CD4-positive, alpha-beta T cell (primary cell): ENCODE measurements around the gene MEI1. TPM values are rescaled to one million over a fixed set of nuclear protein-coding genes. Genes with fewer than 3 reads are reported as not detected.
A peak's percentile ranks its signal among the peaks of the same experiment; 100 is the strongest.

ENCODE experiments used
- ATAC-seq: fragments of 200-7000 bp; cut with Tn5 transposase; one replicate; pipeline ENCODE4 v1.10.0; 2022; ENCODE audit warnings: mild to moderate bottlenecking; ENCODE audit not compliant: poor library complexity
- CTCF ChIA-PET: fragments of 350-600 bp; sonication (Branson Sonifier 250); formaldehyde crosslinking; loops from one replicate; lab custom pipeline; 2021; ENCODE audit warnings: antibody characterized with exemption, inconsistent platforms; lab: Charles Lee
- POLR2A ChIA-PET: fragments of 350-600 bp; sonication (Branson Sonifier 250); formaldehyde crosslinking; loops from one replicate; lab custom pipeline; 2021; ENCODE audit warnings: antibody characterized with exemption, inconsistent platforms; lab: Charles Lee
- DNase-seq, 14 experiments: peaks; one replicate each; pipeline ENCODE4 v3.0.0-alpha.2; 2013 to 2020; ENCODE audit warnings: mixed read lengths in 2 of 14
- H3K27ac ChIP-seq, 2 donors: one replicate each; pipeline versions ENCODE4 v1.5.1 to v1.7.0; 2013; ENCODE audit warnings: low read length in 2 of 2, low read depth in 1 of 2, mild to moderate bottlenecking in 1 of 2
- H3K27me3 ChIP-seq, 2 experiments: 1 replicate in 1 of 2; 2 replicates in 1 of 2; pipeline versions ENCODE4 v1.6.1 to v1.7.0; 2013; ENCODE audit warnings: low read length in 2 of 2, control low read depth in 1 of 2, mild to moderate bottlenecking in 1 of 2, moderate library complexity in 1 of 2; ENCODE audit not compliant: insufficient read depth in 2 of 2, control insufficient read depth in 1 of 2
- H3K36me3 ChIP-seq: one replicate; pipeline ENCODE4 v1.6.1; 2013; ENCODE audit warnings: low read length, control low read depth; ENCODE audit not compliant: insufficient read depth
- H3K4me1 ChIP-seq: one replicate; pipeline ENCODE4 v1.6.1; 2013; ENCODE audit warnings: low read length, control low read depth; ENCODE audit not compliant: insufficient read depth
- H3K4me3 ChIP-seq: one replicate; pipeline ENCODE4 v1.5.1; 2013; ENCODE audit warnings: mild to moderate bottlenecking, low read length, moderate library complexity
- H3K9me3 ChIP-seq, 2 experiments: 1 replicate in 1 of 2; 2 replicates in 1 of 2; pipeline versions ENCODE4 v1.6.1 to v1.7.0; 2013; ENCODE audit warnings: low read length in 2 of 2, mild to moderate bottlenecking in 2 of 2, control low read depth in 1 of 2, moderate library complexity in 1 of 2; ENCODE audit not compliant: control insufficient read depth in 1 of 2, insufficient read depth in 1 of 2
- H3K27ac Mint-ChIP-seq: one replicate; pipeline ENCODE4 v1.8.0; 2020; ENCODE audit warnings: mixed read lengths
- H3K27me3 Mint-ChIP-seq: one replicate; pipeline ENCODE4 v1.8.0; 2021; ENCODE audit warnings: mixed read lengths
- H3K36me3 Mint-ChIP-seq: one replicate; pipeline ENCODE4 v1.8.0; 2021; ENCODE audit warnings: low read depth, mixed read lengths
- H3K4me1 Mint-ChIP-seq: one replicate; pipeline ENCODE4 v1.8.0; 2021; ENCODE audit warnings: low read depth, mixed read lengths
- H3K4me3 Mint-ChIP-seq: one replicate; pipeline ENCODE4 v1.8.0; 2020; ENCODE audit warnings: mild to moderate bottlenecking, mixed read lengths
- H3K9me3 Mint-ChIP-seq: one replicate; pipeline ENCODE4 v1.8.0; 2020; ENCODE audit warnings: mixed read lengths
- intact Hi-C, 2 experiments: fragments of 100-400 bp; cut with DNase I in 1 of 2; cut with micrococcal nuclease in 1 of 2; formaldehyde crosslinking; loops; one replicate each; pipeline versions ENCODE4 v1.15.1 to v1.9.0; 2023 to 2025; cut with DNase I, micrococcal nuclease
- total RNA-seq, 174 experiments: library from RNA in 2 of 174; stranded (reverse) in 2 of 174; gene quantifications; one replicate each; pipeline ENCODE4 v1.2.3 and lab custom pipeline; 2021 to 2026
- TF ChIP-seq, protein P1 (sequence below): fragments of 200-600 bp; IDR thresholded peaks from one replicate; pipeline ENCODE4 v1.8.0; 2022; ENCODE audit warnings: antibody characterized with exemption, mild to moderate bottlenecking

The MEI1 gene
- total RNA-seq, 2 experiments from 2014 or later, result 64.4 to 81.0 TPM

DNA sequence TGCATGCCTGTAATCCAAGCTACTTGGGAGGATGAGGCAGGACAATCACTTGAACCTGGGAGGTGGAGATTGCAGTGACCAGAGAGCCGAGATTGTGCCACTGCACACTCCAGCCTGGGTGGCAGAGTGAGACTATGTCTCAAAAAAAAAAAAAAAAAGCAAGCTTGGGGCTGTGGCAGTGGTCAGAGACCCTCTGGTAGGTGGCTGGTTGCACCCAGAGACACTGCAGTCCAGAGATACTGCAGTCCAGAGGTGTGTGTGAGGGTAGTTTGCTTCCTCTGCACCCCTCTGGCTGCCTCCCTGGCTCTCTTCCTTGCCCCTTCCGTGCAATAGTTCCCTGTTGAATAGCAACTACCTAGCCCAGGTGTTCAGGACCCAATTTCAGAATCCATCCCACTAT is 99.4 kb downstream of the MEI1 start:
- H3K9me3 ChIP-seq, result no peaks in the 10 kb centered on the region
- CTCF ChIA-PET, result interaction anchor here (1.1 to 2.6 kb wide), 5 partner anchors 11 to 143 kb away, joined by 3 to 24 read pairs (median 4); no protein-coding TSS in a partner anchor
- DNase-seq (no peak), ATAC-seq (no peak)
- Mint-ChIP-seq H3K27ac (peak overlapping the region; percentile 100), H3K4me3 (peak overlapping the region; percentile 98), H3K9me3 (no peaks in the 10 kb centered on the region), H3K36me3 (peaks cover 47% of the 10 kb centered on the region), H3K4me1 (peaks cover 40% of the 10 kb centered on the region), H3K27me3 (no peaks in the 10 kb centered on the region)
- POLR2A ChIA-PET, result interaction anchor here (2.3 to 5.7 kb wide), 7 partner anchors 13 to 142 kb away, joined by 8 to 472 read pairs (median 39); partner anchors contain the start of genes SNU13 and SREBF2
- H3K27ac ChIP-seq, result peak overlapping the region; percentile 87 to 91
- intact Hi-C loops, result no loop called here
- H3K36me3 ChIP-seq, result peaks cover 25% of the 10 kb centered on the region
- no peak overlapping the region for H3K4me3 ChIP-seq
- peaks cover 33% of the 10 kb centered on the region for H3K4me1 ChIP-seq
- no peaks in the 10 kb centered on the region for H3K27me3 ChIP-seq
- TF ChIP-seq, protein P1, sequence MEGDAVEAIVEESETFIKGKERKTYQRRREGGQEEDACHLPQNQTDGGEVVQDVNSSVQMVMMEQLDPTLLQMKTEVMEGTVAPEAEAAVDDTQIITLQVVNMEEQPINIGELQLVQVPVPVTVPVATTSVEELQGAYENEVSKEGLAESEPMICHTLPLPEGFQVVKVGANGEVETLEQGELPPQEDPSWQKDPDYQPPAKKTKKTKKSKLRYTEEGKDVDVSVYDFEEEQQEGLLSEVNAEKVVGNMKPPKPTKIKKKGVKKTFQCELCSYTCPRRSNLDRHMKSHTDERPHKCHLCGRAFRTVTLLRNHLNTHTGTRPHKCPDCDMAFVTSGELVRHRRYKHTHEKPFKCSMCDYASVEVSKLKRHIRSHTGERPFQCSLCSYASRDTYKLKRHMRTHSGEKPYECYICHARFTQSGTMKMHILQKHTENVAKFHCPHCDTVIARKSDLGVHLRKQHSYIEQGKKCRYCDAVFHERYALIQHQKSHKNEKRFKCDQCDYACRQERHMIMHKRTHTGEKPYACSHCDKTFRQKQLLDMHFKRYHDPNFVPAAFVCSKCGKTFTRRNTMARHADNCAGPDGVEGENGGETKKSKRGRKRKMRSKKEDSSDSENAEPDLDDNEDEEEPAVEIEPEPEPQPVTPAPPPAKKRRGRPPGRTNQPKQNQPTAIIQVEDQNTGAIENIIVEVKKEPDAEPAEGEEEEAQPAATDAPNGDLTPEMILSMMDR, result no peak

DNA sequence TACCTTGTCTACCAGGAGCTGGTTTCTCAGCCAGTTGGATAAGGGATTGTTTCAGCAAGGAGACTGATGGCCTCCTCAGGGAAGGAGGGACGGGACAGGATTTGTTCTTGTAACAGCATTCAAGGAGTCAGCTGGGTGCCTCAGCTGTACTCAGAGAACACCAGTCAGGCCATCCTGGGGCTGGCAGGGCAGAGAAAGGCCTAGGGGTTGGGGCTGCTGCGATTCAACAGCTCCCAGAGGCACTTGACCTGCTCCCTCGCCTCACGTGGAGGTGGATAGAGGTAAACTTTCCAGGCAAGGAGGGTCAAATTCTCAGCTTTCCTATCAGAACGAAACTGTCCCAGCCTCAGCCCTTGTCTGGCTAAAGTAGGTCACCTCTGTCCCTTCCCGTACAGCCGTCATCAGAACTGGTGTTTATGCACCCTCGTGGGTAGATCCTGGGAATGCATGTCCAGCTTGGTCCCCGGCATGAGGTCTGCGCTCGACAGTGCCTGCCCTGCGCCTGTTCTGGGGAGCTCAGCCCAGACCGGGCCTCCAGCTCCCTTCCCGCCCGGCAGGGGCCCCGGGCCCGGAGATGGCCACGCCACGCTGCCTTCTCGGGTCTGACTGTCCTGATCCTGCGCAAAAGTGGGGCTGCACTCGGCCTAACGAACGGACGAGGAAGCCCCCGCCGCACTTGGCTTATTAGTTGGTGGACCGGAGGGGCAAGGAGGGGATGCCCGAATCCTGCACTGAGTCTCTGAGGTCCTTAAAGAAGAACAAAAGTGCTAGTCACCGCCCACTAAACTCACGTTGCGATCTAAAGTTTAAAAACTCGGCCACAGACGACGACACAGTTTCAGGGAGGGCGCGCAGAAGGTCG is 100.4 kb downstream of the MEI1 start:
- TF ChIP-seq, protein P1, result no peak
- Histone ChIP-seq H3K4me3 (peak overlapping the region; percentile 80), H3K9me3 (no peaks in the 10 kb centered on the region), H3K27me3 (no peaks in the 10 kb centered on the region), H3K36me3 (peaks cover 15% of the 10 kb centered on the region), H3K27ac (peak overlapping the region; percentile 87 to 91), H3K4me1 (peaks cover 33% of the 10 kb centered on the region)
- H3K36me3 Mint-ChIP-seq, result peaks cover 37% of the 10 kb centered on the region
- peak in 4 of 14 experiments; percentile 5 to 13 (median 10) for DNase-seq
- peak; percentile 44 for ATAC-seq
- intact Hi-C loops, result loop anchor here (1.0 to 5.0 kb wide), 6 partner anchors 18 to 102 kb away; partner anchors contain the start of genes MEI1 (in 1 of the 2) and SREBF2 (in 1 of the 2)
- H3K27ac Mint-ChIP-seq, result peak overlapping the region; percentile 100
- POLR2A ChIA-PET, result interaction anchor here (0.5 to 5.7 kb wide), 38 partner anchors 9 to 777 kb away, joined by 3 to 472 read pairs (median 6); partner anchors contain the start of genes ACO2, CENPM, DESI1 and MEI1
- H3K27me3 Mint-ChIP-seq, result no peaks in the 10 kb centered on the region
- H3K9me3 Mint-ChIP-seq, result no peaks in the 10 kb centered on the region
- peak overlapping the region; percentile 98 for H3K4me3 Mint-ChIP-seq
- CTCF ChIA-PET, result interaction anchor here (1.0 to 2.6 kb wide), 8 partner anchors 12 to 142 kb away, joined by 3 to 24 read pairs (median 6); no protein-coding TSS in a partner anchor
- H3K4me1 Mint-ChIP-seq, result peaks cover 40% of the 10 kb centered on the region

DNA sequence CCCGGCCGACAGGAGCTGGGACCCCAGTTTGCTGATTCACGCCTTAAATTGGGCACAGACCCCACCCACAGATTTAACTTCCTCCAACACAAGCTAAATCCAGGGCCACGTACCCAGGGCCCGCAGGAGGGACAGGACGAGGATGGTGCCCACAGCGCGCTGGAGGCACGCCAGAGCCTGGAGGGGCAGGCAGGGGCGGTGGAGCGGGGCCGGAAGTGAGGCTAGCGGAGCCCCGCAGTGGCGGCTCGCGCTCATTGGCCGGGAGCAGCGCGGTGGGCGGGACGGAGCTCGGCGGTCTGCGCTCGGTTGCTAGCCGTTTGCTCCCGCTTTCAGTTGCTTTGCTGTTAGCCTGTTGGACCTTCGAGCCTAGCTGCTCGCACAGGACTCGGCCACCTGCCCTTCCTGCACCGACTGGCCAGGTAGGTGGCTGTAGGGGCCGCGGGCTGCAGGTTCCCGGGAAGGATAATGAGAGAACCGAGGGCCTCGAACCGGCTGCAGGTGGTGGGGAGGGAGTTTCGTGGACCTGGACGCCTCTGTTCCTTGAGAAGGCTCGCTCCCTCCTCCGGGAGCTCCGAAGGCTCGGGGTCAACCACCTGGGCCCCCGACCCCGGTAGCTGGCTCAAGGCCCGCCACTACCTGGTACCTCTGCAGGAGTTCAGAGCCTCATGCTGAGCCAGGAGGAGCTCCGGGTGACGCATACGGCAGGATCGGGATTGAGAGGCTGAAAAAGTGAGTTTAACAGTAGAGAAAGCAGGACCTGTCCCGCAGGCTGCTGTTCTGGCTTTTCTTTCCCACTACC is 101.2 kb downstream of the MEI1 start, which contains the start of gene CCDC134:
Gene CCDC134, plus strand, starts transcription at position 332 of the 799 bp plus-strand sequence. CDS start 8,212 bp downstream, outside the sequence.
- peak; percentile 85 to 95 (median 90) for DNase-seq
- peak within 1 kb of the TSS; percentile 80 for H3K4me3 ChIP-seq
- intact Hi-C loops, result loop anchor here (1.0 to 5.0 kb wide), 6 partner anchors 19 to 103 kb away; partner anchors contain the start of genes MEI1 (in 1 of the 2) and SREBF2 (in 1 of the 2)
- Mint-ChIP-seq H3K27me3 (no peaks in the 10 kb centered on the region), H3K27ac (peak within 1 kb of the TSS; percentile 100), H3K9me3 (no peaks in the 10 kb centered on the region), H3K4me1 (peaks cover 40% of the 10 kb centered on the region), H3K4me3 (peak within 1 kb of the TSS; percentile 98), H3K36me3 (peaks cover 29% of the 10 kb centered on the region)
- ChIA-PET CTCF (interaction anchor here (1.0 to 2.6 kb wide), 7 partner anchors 19 to 134 kb away, joined by 3 to 24 read pairs (median 7); no protein-coding TSS in a partner anchor), POLR2A (interaction anchor here (0.5 to 5.7 kb wide), 46 partner anchors 9 to 982 kb away, joined by 3 to 472 read pairs (median 5); partner anchors contain the start of genes ACO2, CENPM, DESI1 and MEI1)
- TF ChIP-seq, protein P1, result no peak
- peak within 1 kb of the TSS; percentile 87 to 91 for H3K27ac ChIP-seq
- peak; percentile 95 for ATAC-seq
- H3K27me3 ChIP-seq, result no peaks in the 10 kb centered on the region
- peaks cover 8% of the 10 kb centered on the region for H3K36me3 ChIP-seq
- no peaks in the 10 kb centered on the region for H3K9me3 ChIP-seq
- peaks cover 34% of the 10 kb centered on the region for H3K4me1 ChIP-seq
